ENCODE data around the gene SCFD2.

- TF ChIP-seq JUND (IDR thresholded peaks at IDR 0.05; ENCODE audit: low read depth, low read length) (no peak), RAD51 (IDR thresholded peaks at IDR 0.05) (no peak), ESRRA (IDR thresholded peaks at IDR 0.05; ENCODE audit: low read length) (no peak), MYC (IDR thresholded peaks at IDR 0.05; ENCODE audit: insufficient read depth, insufficient read length, insufficient replicate concordance, low read length, severe bottlenecking) (no peak), EZH2 (IDR thresholded peaks at IDR 0.05; ENCODE audit: borderline replicate concordance, control insufficient read depth, low read depth, low read length) (no peak), BACH1 (IDR thresholded peaks at IDR 0.05; ENCODE audit: borderline replicate concordance) (no peak), NFYB (IDR thresholded peaks at IDR 0.05; ENCODE audit: insufficient read depth, low read depth, low read length) (no peak), TCF12 (IDR thresholded peaks at IDR 0.05; ENCODE audit: low read depth, low read length) (no peak), CBFB (IDR thresholded peaks at IDR 0.05; ENCODE audit: low read depth) (no peak), JUNB (IDR thresholded peaks at IDR 0.05) (peak; percentile 75), FOXK2 (IDR thresholded peaks at IDR 0.05) (no peak), POLR2A (IDR thresholded peaks at IDR 0.05; ENCODE audit: low read depth, low read length) (no peak)
- TF ChIP-seq, protein P1, sequence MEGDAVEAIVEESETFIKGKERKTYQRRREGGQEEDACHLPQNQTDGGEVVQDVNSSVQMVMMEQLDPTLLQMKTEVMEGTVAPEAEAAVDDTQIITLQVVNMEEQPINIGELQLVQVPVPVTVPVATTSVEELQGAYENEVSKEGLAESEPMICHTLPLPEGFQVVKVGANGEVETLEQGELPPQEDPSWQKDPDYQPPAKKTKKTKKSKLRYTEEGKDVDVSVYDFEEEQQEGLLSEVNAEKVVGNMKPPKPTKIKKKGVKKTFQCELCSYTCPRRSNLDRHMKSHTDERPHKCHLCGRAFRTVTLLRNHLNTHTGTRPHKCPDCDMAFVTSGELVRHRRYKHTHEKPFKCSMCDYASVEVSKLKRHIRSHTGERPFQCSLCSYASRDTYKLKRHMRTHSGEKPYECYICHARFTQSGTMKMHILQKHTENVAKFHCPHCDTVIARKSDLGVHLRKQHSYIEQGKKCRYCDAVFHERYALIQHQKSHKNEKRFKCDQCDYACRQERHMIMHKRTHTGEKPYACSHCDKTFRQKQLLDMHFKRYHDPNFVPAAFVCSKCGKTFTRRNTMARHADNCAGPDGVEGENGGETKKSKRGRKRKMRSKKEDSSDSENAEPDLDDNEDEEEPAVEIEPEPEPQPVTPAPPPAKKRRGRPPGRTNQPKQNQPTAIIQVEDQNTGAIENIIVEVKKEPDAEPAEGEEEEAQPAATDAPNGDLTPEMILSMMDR (IDR thresholded peaks at IDR 0.05 in 2 of 3, conservative IDR thresholded peaks at IDR 0.05 in 1 of 3; ENCODE audit: control insufficient read depth in 2 of 3, extremely low read depth in 1 of 3, insufficient read depth in 1 of 3, low read depth in 3 of 3, low read length in 3 of 3): no peak
Observed at GRCh38 chr4:53132132-53132891, 233.5 kb downstream of the SCFD2 start.
